Hippocampal formation (tissue), 2 donors: ENCODE data around the gene GRID2.
A peak's percentile ranks its signal among the peaks of the same experiment; 100 is the strongest.
"Not testable (repeated sequence)": the region's sequence is repeated elsewhere in the genome, so short reads cannot be mapped to it uniquely, and the experiment has no call there.

Experiments
- DNase-seq, 2 donors: peaks; one replicate each; lab custom pipeline; 2025; lab: John Stamatoyannopoulos, UW

Gene GRID2

DNA sequence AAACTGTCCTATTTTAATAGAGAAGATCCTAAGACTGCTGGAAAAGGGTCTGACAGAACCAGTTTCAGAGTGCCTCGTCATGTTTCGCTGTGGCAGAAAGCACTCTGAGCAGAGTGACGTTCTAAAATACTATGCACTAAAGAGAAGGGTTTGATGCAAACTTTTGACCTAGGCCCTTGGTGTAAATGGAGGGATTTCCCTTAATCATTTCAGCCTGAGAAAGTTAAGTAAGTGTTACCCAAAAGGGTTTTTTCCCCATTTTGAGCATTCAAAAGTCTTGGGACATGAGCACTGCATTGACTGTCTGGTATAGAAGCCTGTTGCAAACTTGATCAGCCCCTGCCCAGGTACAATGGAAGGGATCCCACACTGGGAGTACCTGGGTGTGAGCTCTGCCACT lies 1367.3 kb downstream of the GRID2 start:
- no peak for DNase-seq

- DNase-seq: not testable (repeated sequence)
Observed at GRCh38 chr4:93676937-93677336, 1373.2 kb downstream of the GRID2 start.

DNA sequence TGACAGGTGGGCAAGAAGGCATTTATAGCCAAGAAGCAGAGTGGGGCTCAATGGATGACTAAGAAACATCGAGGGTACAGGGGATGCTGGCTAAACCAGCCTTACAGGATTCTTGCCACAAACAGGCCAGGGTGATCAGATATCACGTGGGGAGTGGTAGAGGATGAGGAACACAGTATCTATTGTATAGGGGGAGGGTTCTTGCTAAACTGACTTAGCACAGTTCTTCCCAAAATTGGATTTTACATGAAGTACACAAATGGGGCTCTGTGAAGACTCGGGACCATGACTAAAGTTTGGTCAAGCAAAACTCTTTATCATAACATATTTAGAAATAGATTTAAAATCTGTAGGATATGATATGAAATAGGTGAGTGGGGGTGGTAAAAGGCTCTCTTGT lies 1380.8 kb downstream of the GRID2 start:
- DNase-seq: no peak

- DNase-seq: no peak
Observed at GRCh38 chr4:93687304-93687703, 1383.5 kb downstream of the GRID2 start.

GRCh38 chr4:93688978-93689377 lies 1385.2 kb downstream of the GRID2 start:
- no peak for DNase-seq

DNA sequence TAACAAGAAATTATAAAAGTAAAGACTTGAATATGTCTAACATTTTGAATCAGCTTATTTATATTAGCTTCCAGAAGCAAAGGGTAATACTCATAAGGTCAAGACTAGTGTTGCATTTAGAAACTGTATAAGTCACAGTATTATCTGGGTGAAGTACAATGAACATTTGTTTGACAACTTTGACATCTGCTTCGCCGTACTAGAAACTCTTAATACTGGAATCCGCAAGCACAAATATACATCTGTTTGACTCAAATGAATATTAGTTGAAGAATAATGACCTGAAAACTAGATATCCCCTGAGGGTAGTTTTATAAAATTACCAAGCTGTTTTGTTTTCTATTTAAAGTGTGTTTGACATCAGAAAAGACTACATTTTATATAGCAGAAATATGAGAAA lies 1389.4 kb downstream of the GRID2 start:
- DNase-seq: no peak

DNA sequence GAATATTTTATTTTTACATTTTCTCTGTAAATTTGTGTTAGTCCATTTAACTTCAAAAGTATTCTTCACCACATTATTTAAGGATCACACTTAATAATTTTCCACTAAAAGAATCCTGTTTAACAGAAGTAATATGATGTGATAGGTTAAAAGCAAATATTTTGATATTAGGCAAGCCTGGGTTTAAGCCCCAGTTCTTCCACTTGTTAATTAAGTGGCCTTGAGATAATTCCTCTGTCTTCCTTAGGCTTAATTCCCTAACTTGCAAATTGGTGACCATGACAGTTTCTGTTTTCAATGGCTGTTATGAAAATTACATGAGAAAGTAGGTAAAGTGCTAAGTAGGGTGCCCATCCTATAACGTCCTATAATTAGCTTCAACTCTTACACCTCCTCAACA lies 1394.9 kb downstream of the GRID2 start:
- no peak for DNase-seq

- DNase-seq: no peak
Observed at GRCh38 chr4:93700571-93700970, 1396.8 kb downstream of the GRID2 start.

DNA sequence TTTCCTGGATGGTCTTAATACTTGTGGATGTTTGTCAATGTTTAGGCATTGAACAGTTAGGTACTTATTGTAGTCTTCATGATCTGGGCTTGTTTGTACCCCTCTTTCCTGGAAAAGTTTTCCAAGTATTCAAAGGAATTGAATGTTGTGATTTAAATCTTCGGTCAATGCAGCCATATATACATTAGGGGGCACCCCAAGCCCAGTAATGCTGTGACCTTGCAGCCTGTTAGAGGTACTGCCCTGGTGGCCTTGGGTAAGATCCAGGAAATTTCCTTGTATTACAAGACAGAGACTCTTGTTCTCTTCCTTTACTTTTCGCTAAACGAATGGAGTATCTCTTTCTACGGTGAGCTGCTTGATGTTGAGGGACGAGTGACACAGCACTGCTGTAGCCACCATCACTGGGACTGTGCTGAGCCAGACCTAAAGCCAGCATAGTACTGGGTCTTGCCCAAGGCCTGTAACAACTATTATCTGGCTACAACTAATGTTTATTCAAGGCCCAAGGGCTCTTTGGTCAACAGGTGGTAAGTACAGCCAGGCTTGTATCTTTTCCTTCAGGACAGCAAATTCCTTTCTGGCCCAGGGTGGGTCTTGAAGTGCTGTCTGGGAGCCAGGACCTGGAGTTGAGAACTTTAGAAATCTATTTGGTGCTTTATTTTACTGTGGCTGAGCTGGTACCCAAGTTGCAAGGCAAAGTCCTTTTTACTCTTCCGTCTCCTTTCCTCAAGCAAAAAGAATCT lies 1406.5 kb downstream of the GRID2 start:
- peak; percentile 2 to 30 for DNase-seq

GRCh38 chr4:93710847-93711430 lies 1407.2 kb downstream of the GRID2 start:
- DNase-seq: no peak

DNA sequence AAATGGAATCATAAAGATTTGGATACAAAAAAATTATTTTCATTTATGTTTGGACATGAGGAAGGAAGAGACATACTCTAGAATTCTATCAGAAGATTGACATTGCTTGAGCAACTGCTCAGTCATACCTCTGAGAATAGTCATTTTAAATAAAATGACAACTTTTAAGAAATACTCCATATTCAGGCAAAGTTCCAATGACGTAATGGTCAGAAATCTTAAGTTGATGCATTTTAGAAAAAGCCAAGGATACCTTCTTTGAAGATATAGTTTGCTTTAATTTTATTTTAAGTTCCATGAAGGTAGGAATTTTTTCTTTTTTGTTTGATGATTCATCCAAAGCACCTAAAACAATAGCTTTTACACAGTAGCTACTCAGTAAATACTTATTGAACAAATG lies 1414.5 kb downstream of the GRID2 start:
- DNase-seq: no peak

DNA sequence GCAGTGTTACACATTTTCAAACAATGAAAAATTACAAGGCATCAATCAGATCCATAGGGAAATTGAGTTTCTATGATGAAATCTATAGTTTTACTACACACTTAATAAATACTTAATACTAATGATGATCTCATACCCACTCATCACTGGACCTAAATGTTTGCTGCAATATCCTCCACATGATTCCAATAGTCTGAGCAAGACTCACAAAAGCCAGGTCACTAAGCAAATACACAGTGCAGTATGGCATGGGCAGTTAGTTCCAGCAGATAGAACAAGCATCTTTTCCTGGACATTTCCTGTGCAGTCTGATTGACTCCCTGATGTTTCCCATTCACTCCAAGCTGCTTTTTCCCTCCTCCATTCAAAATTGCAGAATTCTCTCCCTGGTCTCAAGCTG lies 1415.8 kb downstream of the GRID2 start:
- DNase-seq: no peak

- DNase-seq: no peak
Observed at GRCh38 chr4:93722446-93722845, 1418.7 kb downstream of the GRID2 start.

GRCh38 chr4:93730251-93730650 lies 1426.5 kb downstream of the GRID2 start:
- DNase-seq: no peak

DNA sequence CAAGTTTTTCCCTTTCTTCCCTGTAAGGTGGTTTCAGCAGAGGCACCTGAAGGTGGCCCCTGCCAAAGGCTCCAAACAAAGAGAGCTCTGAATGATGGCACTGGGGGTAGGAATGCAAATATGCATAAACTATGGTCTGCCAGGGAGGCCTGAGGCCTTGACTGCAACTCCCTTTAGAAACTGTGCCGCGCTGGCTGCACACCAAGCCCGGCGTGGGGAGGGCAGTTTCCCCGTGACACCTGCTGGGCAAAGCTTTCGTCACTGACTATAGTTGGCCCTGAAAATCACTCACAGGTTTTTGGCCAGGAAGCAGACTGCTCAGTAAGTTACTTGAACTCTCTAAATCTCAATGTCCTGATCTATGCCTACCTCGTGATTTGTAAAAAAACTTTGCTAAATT lies 1427.0 kb downstream of the GRID2 start:
- no peak for DNase-seq

GRCh38 chr4:93731456-93731855 lies 1427.7 kb downstream of the GRID2 start:
- DNase-seq: no peak

GRCh38 chr4:93732509-93732908 lies 1428.7 kb downstream of the GRID2 start:
- DNase-seq: no peak

DNA sequence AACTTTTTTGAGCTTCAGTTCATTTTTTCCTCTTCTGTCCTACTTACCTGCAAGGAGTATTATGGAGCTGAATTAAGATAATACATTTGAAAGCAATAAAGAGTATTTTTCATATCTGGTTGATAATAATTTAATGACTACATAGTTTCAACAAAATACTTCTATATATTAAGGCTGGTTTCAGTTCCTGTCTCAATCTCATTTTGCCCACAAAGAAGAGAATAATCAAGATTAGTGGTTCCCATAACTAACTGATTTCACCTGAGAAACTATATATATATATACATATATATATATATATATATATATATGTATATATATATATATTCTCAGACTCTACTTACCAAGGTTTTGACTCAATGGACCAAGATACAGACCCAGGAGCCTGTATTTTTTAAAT lies 1437.1 kb downstream of the GRID2 start:
- no peak for DNase-seq

DNA sequence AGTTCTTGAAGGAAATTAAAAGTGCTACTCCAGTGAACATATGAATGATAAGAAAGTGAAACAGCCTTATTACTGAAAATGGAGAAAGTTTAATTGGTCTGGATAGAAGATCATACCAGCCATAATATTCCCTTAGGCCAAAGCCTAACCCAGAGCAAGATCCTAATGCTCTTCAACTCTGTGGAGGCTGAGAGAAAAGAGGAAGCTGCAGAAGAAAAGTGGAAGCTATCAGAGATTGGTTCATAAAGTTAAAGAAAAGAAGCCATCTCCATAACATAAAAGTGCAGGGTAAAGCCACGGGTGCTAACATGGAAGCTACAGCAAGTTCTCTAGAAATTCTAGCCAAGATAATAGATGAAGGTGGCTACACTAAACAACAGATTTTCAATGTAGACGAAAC lies 1439.3 kb downstream of the GRID2 start:
- no peak for DNase-seq

- DNase-seq: no peak
Observed at GRCh38 chr4:93743635-93744034, 1439.9 kb downstream of the GRID2 start.

DNA sequence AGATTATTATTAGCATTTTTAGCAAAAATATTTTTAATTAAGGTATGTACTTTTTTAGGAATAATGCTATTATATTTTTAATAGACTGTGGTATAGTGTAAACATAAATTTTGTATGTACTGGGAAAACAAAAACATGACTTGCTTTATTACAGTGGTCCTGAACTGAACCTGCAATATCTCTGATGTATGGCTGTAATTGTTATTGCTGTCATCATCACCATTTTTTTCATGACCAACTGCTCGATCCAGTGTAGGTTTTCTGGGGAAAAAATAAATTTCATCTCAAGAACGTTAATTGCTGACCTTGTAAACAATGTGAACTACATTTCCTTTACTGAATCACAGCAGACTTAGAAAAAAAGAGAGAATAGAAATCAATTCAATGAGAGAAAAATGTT lies 1441.2 kb downstream of the GRID2 start:
- DNase-seq: no peak

- no peak for DNase-seq
Observed at GRCh38 chr4:93746031-93746430, 1442.3 kb downstream of the GRID2 start.

DNA sequence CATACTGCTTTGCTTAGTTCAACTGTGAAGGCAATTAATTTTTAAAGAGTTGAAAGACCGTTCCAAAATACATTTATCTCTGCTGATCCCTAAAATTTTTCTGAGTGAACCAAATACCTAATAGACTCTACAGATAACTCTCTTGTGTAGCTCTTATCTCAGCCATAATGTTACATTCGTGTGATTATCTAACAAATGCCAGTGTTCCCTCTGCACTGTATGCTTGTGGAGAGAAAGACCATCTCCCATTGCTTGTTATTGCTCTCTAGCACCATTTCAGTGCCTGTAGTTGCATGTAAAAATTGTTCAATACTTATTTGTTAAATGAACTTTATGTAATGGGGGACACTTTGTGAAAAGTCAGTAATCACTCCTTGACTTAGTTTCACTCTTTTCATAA lies 1443.5 kb downstream of the GRID2 start:
- no peak for DNase-seq
